Gastroesophageal sphincter (tissue), 4 donors: Measurements from ENCODE around the gene SLC39A2. TPM values are rescaled to one million over a fixed set of nuclear protein-coding genes. Genes with fewer than 3 reads are reported as not detected.

Experiments used
- ATAC-seq: fragments of 150-250 bp; one replicate; pipeline ENCODE4 v1.9.1; 2016; ENCODE audit warnings: mild to moderate bottlenecking, moderate library complexity
- H3K27ac ChIP-seq, 4 donors: fragments of 200-600 bp; sonication (generic) in 3 of 4; 1 replicate in 3 of 4; 2 replicates in 1 of 4; pipeline ENCODE4 v1.5.1; 2016 to 2019
- H3K27me3 ChIP-seq: fragments of 200-600 bp; sonication (generic); one replicate; pipeline ENCODE4 v1.5.1; 2019
- H3K36me3 ChIP-seq, 2 donors: fragments of 200-600 bp; sonication (generic); one replicate each; pipeline ENCODE4 v1.5.1; 2019; ENCODE audit warnings: control low read depth in 1 of 2
- H3K4me1 ChIP-seq, 3 donors: fragments of 200-600 bp; sonication (generic); 1 replicate in 2 of 3; 2 replicates in 1 of 3; pipeline ENCODE4 v1.5.1; 2016 to 2019; ENCODE audit warnings: control low read depth in 2 of 3
- H3K4me3 ChIP-seq, 2 donors: fragments of 200-600 bp; sonication (generic); one replicate each; pipeline ENCODE4 v1.5.1; 2019; ENCODE audit warnings: mild to moderate bottlenecking in 1 of 2, moderate library complexity in 1 of 2
- H3K9me3 ChIP-seq, 3 donors: fragments of 200-600 bp; sonication (generic); one replicate each; pipeline ENCODE4 v1.5.1; 2017 to 2019; ENCODE audit warnings: control low read depth in 2 of 3
- CTCF ChIP-seq, 4 experiments: fragments of 200-600 bp in 2 of 4; fragments of 450-650 bp in 2 of 4; sonication (generic) in 1 of 4; IDR thresholded peaks; one replicate each; pipeline ENCODE4 v1.5.1; 2017 to 2019; ENCODE audit warnings: antibody characterized with exemption in 4 of 4, mild to moderate bottlenecking in 2 of 4, moderate library complexity in 2 of 4
- EP300 ChIP-seq: sonication (generic); formaldehyde crosslinking; IDR thresholded peaks from one replicate; pipeline ENCODE4 v1.6.1; 2017; ENCODE audit warnings: antibody characterized with exemption, mild to moderate bottlenecking
- POLR2A ChIP-seq, 2 donors: fragments of 450-650 bp; IDR thresholded peaks; one replicate each; pipeline ENCODE4 v1.6.1; 2017; ENCODE audit warnings: antibody characterized with exemption in 2 of 2, mild to moderate bottlenecking in 2 of 2, moderate library complexity in 1 of 2
- POLR2AphosphoS5 ChIP-seq: sonication (generic); formaldehyde crosslinking; IDR thresholded peaks from one replicate; pipeline ENCODE4 v1.6.1; 2017; ENCODE audit warnings: antibody characterized with exemption
- WGBS, 2 donors: methylation state at CpG; one replicate each; pipeline ENCODE4 v1.1.5; 2018; ENCODE audit warnings: low coverage in 1 of 2; 5-methylcytosine and 5-hydroxymethylcytosine counted together
- total RNA-seq, 4 donors: library from RNA; depleted of rRNA; stranded (reverse); fragments of >200 nt; gene quantifications; one replicate each; pipeline ENCODE4 v1.1.0, GENCODE V29; 2016

SLC39A2 gene
- total RNA-seq, 4 donors from 2014 or later, result 0.59 TPM; not detected in 3

DNA sequence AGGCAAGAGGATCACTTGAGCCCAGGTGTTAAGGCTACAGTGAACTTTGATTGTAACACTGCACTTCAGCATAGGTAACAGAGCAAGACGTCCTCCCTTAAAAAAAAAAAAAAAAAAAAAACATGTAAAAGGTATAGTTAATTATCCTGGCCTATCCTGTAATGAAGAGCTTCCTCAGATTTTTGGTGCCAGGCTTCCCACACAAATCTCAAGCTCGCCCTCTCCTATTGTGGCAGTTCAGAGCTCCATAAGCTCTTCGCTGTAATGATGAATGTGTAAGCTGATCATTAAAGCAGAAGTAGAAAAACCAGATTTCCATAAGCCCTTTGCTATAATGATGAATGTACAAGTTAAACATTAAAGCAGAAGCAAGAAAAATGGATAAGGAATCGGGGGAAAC lies 2.0 kb upstream of the SLC39A2 start:
- H3K4me1 ChIP-seq, result peaks cover 0 to 5% (median 0%) of the 10 kb centered on the region in 3 donors
- peaks cover 8 to 57% of the 10 kb centered on the region in 2 donors for H3K36me3 ChIP-seq
- 44 to 45% methylated on average over 4 of the region's 4 CpGs for WGBS, 2 donors

GRCh38 chr14:20997564-20997963 lies 1.5 kb upstream of the SLC39A2 start:
- Histone ChIP-seq H3K36me3 (peaks cover 8 to 52% of the 10 kb centered on the region in 2 donors), H3K27me3 (no peaks in the 10 kb centered on the region), H3K4me1 (peaks cover 0 to under 1% (median 0%) of the 10 kb centered on the region in 3 donors), H3K4me3 (no peak overlapping the region), H3K9me3 (no peaks in the 10 kb centered on the region), H3K27ac (no peak overlapping the region)
- WGBS, 2 donors, result 65 to 79% methylated on average over 6 of the region's 6 CpGs
- ATAC-seq, result no peak
- TF ChIP-seq CTCF (IDR thresholded peaks at IDR 0.05) (no peak), POLR2A (IDR thresholded peaks at IDR 0.05) (no peak), POLR2AphosphoS5 (no peak), EP300 (no peak)

More for the DNA sequence above, 2.0 kb upstream of the SLC39A2 start:
- no peak for TF ChIP-seq POLR2AphosphoS5
- TF ChIP-seq POLR2A (IDR thresholded peaks at IDR 0.05), result no peak
- no peak for TF ChIP-seq CTCF (IDR thresholded peaks at IDR 0.05)
- no peak for TF ChIP-seq EP300
- no peak for ATAC-seq
- no peaks in the 10 kb centered on the region for H3K9me3 ChIP-seq
- H3K27ac ChIP-seq, result no peak overlapping the region
- no peaks in the 10 kb centered on the region for H3K27me3 ChIP-seq
- H3K4me3 ChIP-seq, result no peak overlapping the region

DNA sequence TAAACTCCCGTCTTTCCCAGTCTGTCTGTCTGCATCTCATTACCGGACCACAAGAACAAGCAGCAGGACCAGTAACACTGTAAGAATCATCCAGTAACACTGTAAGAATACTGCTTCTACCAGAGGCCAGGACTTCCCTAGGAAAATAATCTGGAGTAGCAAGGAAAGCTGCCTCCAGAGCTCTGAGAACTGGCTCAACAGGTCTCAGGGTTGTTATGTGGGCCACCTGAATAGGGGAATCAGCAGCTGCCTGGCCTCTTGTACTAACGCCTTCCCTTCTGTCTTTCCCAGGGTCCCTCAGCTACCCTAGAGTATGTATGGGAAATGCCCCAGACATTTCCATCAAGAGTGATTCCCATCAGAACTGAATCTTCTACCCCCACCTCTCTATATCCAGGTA lies 954 bp upstream of the SLC39A2 start:
- Histone ChIP-seq H3K27ac (no peak overlapping the region), H3K4me1 (no peaks in the 10 kb centered on the region), H3K9me3 (no peaks in the 10 kb centered on the region), H3K36me3 (peaks cover 8 to 46% of the 10 kb centered on the region in 2 donors), H3K27me3 (no peaks in the 10 kb centered on the region), H3K4me3 (no peak overlapping the region)
- TF ChIP-seq POLR2A (IDR thresholded peaks at IDR 0.05), result no peak
- ATAC-seq, result no peak
- WGBS, 2 donors, result 54 to 80% methylated on average over 1 to 3 of the region's 3 CpGs

DNA sequence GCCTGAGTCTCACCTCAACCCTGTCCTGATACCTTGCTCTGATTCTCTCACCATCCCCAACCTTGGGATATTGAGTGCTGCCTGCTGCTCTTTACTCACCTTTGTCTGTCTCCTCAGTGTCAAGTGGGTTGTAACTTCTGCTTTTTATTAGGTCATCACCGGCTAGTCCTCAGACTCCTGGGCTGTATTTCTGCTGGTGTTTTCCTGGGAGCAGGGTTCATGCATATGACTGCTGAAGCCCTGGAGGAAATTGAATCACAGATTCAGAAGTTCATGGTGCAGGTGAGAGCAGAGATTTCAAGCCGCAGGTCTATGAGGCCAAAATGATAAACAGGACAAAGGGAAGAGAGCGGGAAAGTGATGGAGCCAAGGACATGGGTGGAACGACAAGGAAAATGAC lies 498 bp downstream of the SLC39A2 start:
- Histone ChIP-seq H3K4me1 (no peaks in the 10 kb centered on the region), H3K9me3 (no peaks in the 10 kb centered on the region), H3K36me3 (peaks cover 8 to 32% of the 10 kb centered on the region in 2 donors), H3K4me3 (no peak overlapping the region), H3K27me3 (no peaks in the 10 kb centered on the region), H3K27ac (no peak overlapping the region)
- ATAC-seq, result no peak
- 90 to 92% methylated on average over 3 to 4 of the region's 4 CpGs for WGBS, 2 donors
- TF ChIP-seq EP300, result no peak
- no peak for TF ChIP-seq CTCF (IDR thresholded peaks at IDR 0.05)
- no peak for TF ChIP-seq POLR2A (IDR thresholded peaks at IDR 0.05)
- no peak for TF ChIP-seq POLR2AphosphoS5

DNA sequence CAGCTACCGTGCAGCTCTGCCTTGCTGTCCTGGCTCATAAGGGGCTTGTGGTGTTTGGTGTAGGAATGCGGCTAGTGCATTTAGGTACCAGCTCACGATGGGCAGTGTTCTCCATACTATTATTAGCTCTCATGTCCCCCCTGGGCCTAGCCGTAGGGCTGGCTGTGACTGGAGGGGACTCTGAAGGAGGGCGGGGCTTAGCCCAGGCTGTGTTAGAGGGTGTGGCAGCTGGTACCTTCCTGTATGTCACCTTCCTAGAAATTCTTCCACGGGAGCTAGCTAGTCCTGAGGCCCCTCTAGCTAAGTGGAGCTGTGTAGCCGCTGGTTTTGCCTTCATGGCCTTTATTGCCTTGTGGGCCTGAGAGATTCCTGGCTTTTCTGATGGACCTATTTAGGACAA lies 2.1 kb downstream of the SLC39A2 start:
- no peak for ATAC-seq
- 57% methylated on average over 2 of the region's 7 CpGs; no CpG with 5 or more reads in 1 of the 2 donors for WGBS, 2 donors
- Histone ChIP-seq H3K9me3 (no peaks in the 10 kb centered on the region), H3K4me1 (no peaks in the 10 kb centered on the region), H3K36me3 (peaks cover 0 to 16% of the 10 kb centered on the region in 2 donors), H3K4me3 (no peak overlapping the region), H3K27me3 (no peaks in the 10 kb centered on the region), H3K27ac (no peak overlapping the region)
- TF ChIP-seq EP300 (no peak), CTCF (IDR thresholded peaks at IDR 0.05) (no peak), POLR2A (IDR thresholded peaks at IDR 0.05) (no peak), POLR2AphosphoS5 (no peak)
